OCI-LY1 (cell line): Measurements from ENCODE around the gene RILP.

Experiments
- H2AFZ ChIP-seq: fragments of 200-600 bp; sonication (generic), shearing (Covaris generic); 2 replicates; pipeline ENCODE4 v1.6.0; 2014; ENCODE audit warnings: antibody characterized with exemption, mild to moderate bottlenecking, low read length
- H3F3A ChIP-seq: fragments of 200-600 bp; sonication (generic), shearing (Covaris generic); 2 replicates; pipeline ENCODE4 v1.6.0; 2014; ENCODE audit warnings: mild to moderate bottlenecking, antibody characterized with exemption, low read length, moderate library complexity; ENCODE audit not compliant: insufficient read depth
- H3K27ac ChIP-seq: fragments of 200-600 bp; sonication (generic); 2 replicates; pipeline ENCODE4 v1.5.1; 2014; ENCODE audit warnings: low read length, mixed run types, mild to moderate bottlenecking, low read depth; ENCODE audit not compliant: poor library complexity, severe bottlenecking
- H3K27me3 ChIP-seq: fragments of 200-600 bp; sonication (generic); 2 replicates; pipeline ENCODE4 v1.6.0; 2014; ENCODE audit warnings: antibody characterized with exemption, mild to moderate bottlenecking, low read length, moderate library complexity; ENCODE audit not compliant: insufficient read depth
- H3K36me3 ChIP-seq: fragments of 200-600 bp; sonication (generic); 2 replicates; pipeline ENCODE4 v1.6.1; 2014; ENCODE audit warnings: mild to moderate bottlenecking, antibody characterized with exemption, low read length, moderate library complexity, mixed read lengths; ENCODE audit not compliant: insufficient read depth
- H3K4me1 ChIP-seq: fragments of 200-600 bp; sonication (generic); 2 replicates; pipeline ENCODE4 v1.5.1; 2014; ENCODE audit warnings: mild to moderate bottlenecking, low read length, moderate library complexity; ENCODE audit not compliant: insufficient read depth, severe bottlenecking
- H3K4me2 ChIP-seq: fragments of 200-600 bp; sonication (generic), shearing (Covaris generic); 2 replicates; pipeline ENCODE4 v1.6.1; 2014; ENCODE audit warnings: low read length
- H3K4me3 ChIP-seq: fragments of 200-600 bp; sonication (generic); 2 replicates; pipeline ENCODE4 v1.5.1; 2014; ENCODE audit warnings: low read length, low read depth, mild to moderate bottlenecking, mixed read lengths; ENCODE audit not compliant: poor library complexity, severe bottlenecking
- H3K79me2 ChIP-seq: fragments of 200-600 bp; shearing (Covaris generic); 2 replicates; pipeline ENCODE4 v1.6.1; 2016; ENCODE audit warnings: mixed run types, low read length, mixed read lengths; ENCODE audit not compliant: insufficient read depth
- H3K9ac ChIP-seq: fragments of 200-600 bp; sonication (generic), shearing (Covaris generic); 2 replicates; pipeline ENCODE4 v1.6.1; 2014; ENCODE audit warnings: mild to moderate bottlenecking, low read length, mixed read lengths
- H3K9me2 ChIP-seq: fragments of 200-600 bp; sonication (generic), shearing (Covaris generic); 2 replicates; pipeline ENCODE4 v1.6.1; 2014; ENCODE audit warnings: low read depth, mild to moderate bottlenecking, low read length, mixed read lengths
- H3K9me3 ChIP-seq: fragments of 200-600 bp; shearing (Covaris generic); 2 replicates; pipeline ENCODE4 v1.6.1; 2014; ENCODE audit warnings: low read length, mixed read lengths
- H4K20me1 ChIP-seq: fragments of 200-600 bp; sonication (generic), shearing (Covaris generic); 2 replicates; pipeline ENCODE4 v1.6.0; 2016; ENCODE audit warnings: mild to moderate bottlenecking, low read length; ENCODE audit not compliant: insufficient read depth
- CTCF ChIP-seq: fragments of 200-600 bp; sonication (generic), shearing (Covaris generic); IDR thresholded peaks from 2 replicates; pipeline ENCODE4 v1.5.1; 2017; ENCODE audit warnings: mild to moderate bottlenecking, antibody characterized with exemption, low read length, moderate library complexity, mixed read lengths
- EZH2 ChIP-seq: fragments of 200-600 bp; sonication (generic), shearing (Covaris generic); IDR thresholded peaks from 2 replicates; pipeline ENCODE4 v1.8.0; 2017; ENCODE audit warnings: borderline replicate concordance, mixed run types, mild to moderate bottlenecking, antibody characterized with exemption, low read length, moderate library complexity, mixed read lengths

The RILP gene

GRCh38 chr17:1640329-1641064, 9.2 kb downstream of the RILP start:
- Histone ChIP-seq H3F3A (no peaks in the 10 kb centered on the region), H3K9me2 (no peaks in the 10 kb centered on the region), H3K79me2 (no peaks in the 10 kb centered on the region), H3K9me3 (no peaks in the 10 kb centered on the region), H3K27me3 (peaks cover 4% of the 10 kb centered on the region; the same call in 1 of the 2 replicates), H3K4me1 (peaks cover 12% of the 10 kb centered on the region), H4K20me1 (no peaks in the 10 kb centered on the region), H3K27ac (no peak overlapping the region), H2AFZ (no peak overlapping the region), H3K4me2 (no peak overlapping the region), H3K36me3 (no peaks in the 10 kb centered on the region; the same call in 1 of the 2 replicates), H3K4me3 (no peak overlapping the region), H3K9ac (no peak overlapping the region)
- TF ChIP-seq EZH2 = no peak
- no peak for TF ChIP-seq CTCF

GRCh38 chr17:1639549-1640180, 10.0 kb downstream of the RILP start:
- no peak overlapping the region for H3K4me2 ChIP-seq
- no peak overlapping the region for H3K9ac ChIP-seq
- H3K4me1 ChIP-seq = peaks cover 12% of the 10 kb centered on the region
- H4K20me1 ChIP-seq = no peaks in the 10 kb centered on the region
- no peak overlapping the region for H3K27ac ChIP-seq
- no peaks in the 10 kb centered on the region for H3F3A ChIP-seq
- H3K4me3 ChIP-seq = no peak overlapping the region
- peaks cover 4% of the 10 kb centered on the region; the same call in 1 of the 2 replicates for H3K27me3 ChIP-seq
- no peaks in the 10 kb centered on the region for H3K9me3 ChIP-seq
- no peaks in the 10 kb centered on the region for H3K9me2 ChIP-seq
- H2AFZ ChIP-seq = no peak overlapping the region
- TF ChIP-seq EZH2 (no peak), CTCF (no peak)
- H3K79me2 ChIP-seq = no peaks in the 10 kb centered on the region
- no peaks in the 10 kb centered on the region for H3K36me3 ChIP-seq

- no peaks in the 10 kb centered on the region for H3K36me3 ChIP-seq
- TF ChIP-seq EZH2 (no peak), CTCF (no peak)
- H3K27ac ChIP-seq = no peak overlapping the region
- H3K9me2 ChIP-seq = no peaks in the 10 kb centered on the region
- no peaks in the 10 kb centered on the region for H4K20me1 ChIP-seq
- no peaks in the 10 kb centered on the region for H3K79me2 ChIP-seq
- H3K4me2 ChIP-seq = no peak overlapping the region
- no peaks in the 10 kb centered on the region for H3K9me3 ChIP-seq
- no peak overlapping the region for H2AFZ ChIP-seq
- H3K4me1 ChIP-seq = peaks cover 4% of the 10 kb centered on the region
- no peak overlapping the region for H3K4me3 ChIP-seq
- no peaks in the 10 kb centered on the region for H3F3A ChIP-seq
- peaks cover 4% of the 10 kb centered on the region; the same call in 1 of the 2 replicates for H3K27me3 ChIP-seq
- H3K9ac ChIP-seq = no peak overlapping the region
Observed at GRCh38 chr17:1638624-1639300, 10.9 kb downstream of the RILP start.
